ENCODE results near the gene NR1H4.
"Not testable (repeated sequence)": the region's sequence is repeated elsewhere in the genome, so short reads cannot be mapped to it uniquely, and the experiment has no call there.

NR1H4 gene

GRCh38 chr12:100557357-100557756 is 83.7 kb downstream of the NR1H4 start:
- H3K36me3 ChIP-seq (ENCODE audit: control insufficient read depth in 2 of 2, insufficient read depth in 1 of 2, low read length in 2 of 2), result no peaks in the 10 kb centered on the region
- H3K4me1 ChIP-seq (ENCODE audit: control insufficient read depth, insufficient read depth, low read length), result no peaks in the 10 kb centered on the region
- TF ChIP-seq GFI1B (tag by site-specific recombination; IDR thresholded peaks at IDR 0.05) (no peak), ZNF658 (tag by site-specific recombination; IDR thresholded peaks at IDR 0.05) (no peak), WT1 (tag by site-specific recombination; IDR thresholded peaks at IDR 0.05) (no peak), PRDM4 (tag by site-specific recombination; IDR thresholded peaks at IDR 0.05) (no peak), ZNF16 (tag by site-specific recombination; IDR thresholded peaks at IDR 0.05; ENCODE audit: low read depth) (no peak)
- no peaks in the 10 kb centered on the region for H3K9me3 ChIP-seq (ENCODE audit: control insufficient read depth, insufficient read depth, low read depth, low read length)
- no peak overlapping the region for H3K27ac ChIP-seq (ENCODE audit: extremely low read depth, low read depth, low read length)
- H3K4me3 ChIP-seq (ENCODE audit: low read depth, low read length), result no peak overlapping the region
- CTCF ChIA-PET, result interaction anchor here (1.0 kb wide), 1 partner anchor 10 kb away, joined by 3 read pairs; no protein-coding TSS in a partner anchor
- POLR2A ChIA-PET, result no interaction called here

GRCh38 chr12:100559261-100559660 is 85.6 kb downstream of the NR1H4 start:
- CTCF ChIA-PET; H3K9me3 ChIP-seq (ENCODE audit: control insufficient read depth, insufficient read depth, low read depth, low read length); POLR2A ChIA-PET; H3K4me1 ChIP-seq (ENCODE audit: control insufficient read depth, insufficient read depth, low read length); H3K36me3 ChIP-seq (ENCODE audit: control insufficient read depth in 2 of 2, insufficient read depth in 1 of 2, low read length in 2 of 2); H3K27ac ChIP-seq (ENCODE audit: extremely low read depth, low read depth, low read length); H3K4me3 ChIP-seq (ENCODE audit: low read depth, low read length): not testable (repeated sequence)

- H3K9me3 ChIP-seq (ENCODE audit: control insufficient read depth, insufficient read depth, low read depth, low read length), result no peaks in the 10 kb centered on the region
- ChIA-PET CTCF (interaction anchor here (0.6 kb wide), 1 partner anchor 944 kb away, joined by 3 read pairs; no protein-coding TSS in a partner anchor), POLR2A (no interaction called here)
- no peak overlapping the region for H3K4me3 ChIP-seq (ENCODE audit: low read depth, low read length)
- no peaks in the 10 kb centered on the region for H3K4me1 ChIP-seq (ENCODE audit: control insufficient read depth, insufficient read depth, low read length)
- H3K27ac ChIP-seq (ENCODE audit: extremely low read depth, low read depth, low read length), result no peak overlapping the region
- H3K36me3 ChIP-seq (ENCODE audit: control insufficient read depth in 2 of 2, insufficient read depth in 1 of 2, low read length in 2 of 2), result no peaks in the 10 kb centered on the region
- TF ChIP-seq ZNF266 (tag by site-specific recombination; IDR thresholded peaks at IDR 0.05; ENCODE audit: low read depth), result no peak
- TF ChIP-seq HOXA7 (CRISPR knock-in tag; IDR thresholded peaks at IDR 0.05; ENCODE audit: borderline replicate concordance), result no peak
- TF ChIP-seq ZBTB20 (tag by site-specific recombination; IDR thresholded peaks at IDR 0.05), result no peak
- no peak for TF ChIP-seq KLF8 (tag by site-specific recombination; IDR thresholded peaks at IDR 0.05)
- no peak for TF ChIP-seq ZNF521 (tag by site-specific recombination; IDR thresholded peaks at IDR 0.05)
- TF ChIP-seq KLF7 (tag by site-specific recombination; IDR thresholded peaks at IDR 0.05; ENCODE audit: borderline replicate concordance), result no peak
- no peak for TF ChIP-seq TSHZ1 (tag by site-specific recombination; IDR thresholded peaks at IDR 0.05; ENCODE audit: borderline replicate concordance)
- TF ChIP-seq ZNF621 (tag by site-specific recombination; IDR thresholded peaks at IDR 0.05), result no peak
- TF ChIP-seq OSR2 (tag by site-specific recombination; IDR thresholded peaks at IDR 0.05), result no peak
- no peak for TF ChIP-seq ZNF221 (tag by site-specific recombination; IDR thresholded peaks at IDR 0.05; ENCODE audit: borderline replicate concordance)
- no peak for TF ChIP-seq ZNF514 (tag by site-specific recombination; IDR thresholded peaks at IDR 0.05)
- no peak for TF ChIP-seq ZNF394 (tag by site-specific recombination; IDR thresholded peaks at IDR 0.05; ENCODE audit: borderline replicate concordance)
- no peak for TF ChIP-seq ZNF544 (tag by site-specific recombination; IDR thresholded peaks at IDR 0.05)
- TF ChIP-seq ZNF274 (IDR thresholded peaks at IDR 0.05; ENCODE audit: low read length), result no peak
- no peak for TF ChIP-seq ZNF274 (tag by site-specific recombination; IDR thresholded peaks at IDR 0.05; ENCODE audit: borderline replicate concordance)
- no peak for TF ChIP-seq ZNF692 (tag by site-specific recombination; IDR thresholded peaks at IDR 0.05)
- no peak for TF ChIP-seq ZNF548 (tag by site-specific recombination; IDR thresholded peaks at IDR 0.05)
- no peak for TF ChIP-seq ZNF23 (tag by site-specific recombination; IDR thresholded peaks at IDR 0.05; ENCODE audit: borderline replicate concordance)
Observed at GRCh38 chr12:100564090-100564489, 90.4 kb downstream of the NR1H4 start.

All from HEK293 (cell line).